ENCODE measurements around the gene NCKAP5L.

NCKAP5L gene

DNA sequence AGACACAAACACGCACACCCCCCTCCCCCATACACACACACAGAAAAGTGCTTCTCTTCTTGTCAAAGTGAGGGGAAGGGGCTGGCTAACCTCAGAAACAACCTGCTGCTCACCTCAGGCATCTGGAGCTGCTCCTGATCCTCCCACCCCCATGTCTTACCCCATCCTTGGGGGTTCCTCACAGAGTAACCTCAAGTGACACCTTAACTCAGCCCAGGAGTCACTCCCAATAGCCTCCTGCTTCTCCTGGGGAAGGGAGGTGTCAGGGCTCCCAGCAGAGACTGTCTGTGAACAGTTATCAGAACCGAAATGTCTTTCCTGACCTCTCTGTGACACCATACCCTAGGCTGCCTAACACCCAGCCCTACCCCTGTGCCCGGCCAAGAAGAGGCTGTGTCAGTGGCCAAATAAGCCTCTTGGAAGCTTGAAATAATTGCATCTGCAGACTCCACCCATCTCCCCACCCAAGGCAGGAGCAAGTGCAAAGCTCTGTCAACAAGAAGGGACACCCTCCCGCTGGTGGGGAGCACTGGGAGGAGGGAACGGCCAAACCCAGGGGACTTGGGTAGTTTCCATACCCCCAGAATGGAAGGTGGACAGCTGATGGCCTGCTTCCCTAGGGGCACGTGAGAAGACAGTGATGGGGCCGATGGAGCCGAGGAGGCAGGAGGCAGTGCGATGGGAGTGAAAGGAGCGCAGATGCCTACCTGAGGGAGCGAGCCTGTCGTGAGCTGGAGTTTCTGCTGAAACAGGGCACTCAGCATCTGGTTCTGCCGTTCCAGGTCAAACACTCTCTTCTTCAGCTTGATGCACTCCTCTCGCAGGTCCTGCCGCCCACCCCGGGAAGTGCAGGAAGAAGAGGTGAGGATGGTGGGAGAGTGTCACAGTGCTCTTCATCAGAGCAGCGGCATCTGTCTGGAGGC is 26.8 kb downstream of the NCKAP5L start:
- no peak overlapping the region for H3K4me3 Mint-ChIP-seq
- H3K9me3 Mint-ChIP-seq: no peaks in the 10 kb centered on the region
- H3K4me1 Mint-ChIP-seq: no peaks in the 10 kb centered on the region
- H3K27ac Mint-ChIP-seq: no peak overlapping the region
- no peaks in the 10 kb centered on the region for H3K27me3 Mint-ChIP-seq
- peaks cover 3% of the 10 kb centered on the region for H3K36me3 Mint-ChIP-seq

DNA sequence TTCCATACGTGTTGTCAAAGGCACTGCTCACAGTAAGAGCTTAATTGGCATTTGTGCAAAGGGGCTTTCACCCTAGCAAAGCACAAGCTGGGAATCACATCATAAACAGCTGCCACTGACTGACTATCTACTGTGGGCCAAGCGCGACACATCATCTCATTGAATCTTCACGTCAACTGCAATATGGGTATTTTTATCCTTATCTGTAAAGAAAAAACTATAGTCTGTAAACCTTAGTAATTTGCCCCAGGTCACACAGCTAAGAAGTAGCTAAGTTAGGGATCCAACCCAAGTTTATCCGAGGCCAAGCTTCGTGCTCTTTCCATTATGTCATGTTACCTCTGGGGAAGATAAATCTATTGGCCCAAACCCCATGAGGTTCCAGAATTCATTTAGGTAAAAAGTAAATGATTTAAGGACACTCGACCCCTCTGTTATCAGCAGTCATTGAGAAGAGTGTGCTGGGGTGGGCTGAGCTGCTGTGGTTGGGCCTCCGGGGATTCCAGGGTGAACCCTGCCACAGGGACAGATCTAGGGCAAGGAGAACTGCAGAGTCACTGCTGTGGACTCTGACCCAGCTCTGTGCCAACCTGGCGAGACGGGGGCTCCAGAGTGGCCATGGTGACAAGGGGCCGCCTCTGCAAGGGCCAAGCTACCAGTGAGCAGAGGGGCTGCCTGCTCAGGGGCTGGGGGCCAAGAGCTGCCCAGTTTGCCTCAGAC is 27.6 kb downstream of the NCKAP5L start:
- no peaks in the 10 kb centered on the region for H3K27me3 Mint-ChIP-seq
- H3K9me3 Mint-ChIP-seq: no peaks in the 10 kb centered on the region
- H3K36me3 Mint-ChIP-seq: peaks cover 3% of the 10 kb centered on the region
- H3K27ac Mint-ChIP-seq: no peak overlapping the region
- H3K4me3 Mint-ChIP-seq: no peak overlapping the region
- H3K4me1 Mint-ChIP-seq: no peaks in the 10 kb centered on the region

DNA sequence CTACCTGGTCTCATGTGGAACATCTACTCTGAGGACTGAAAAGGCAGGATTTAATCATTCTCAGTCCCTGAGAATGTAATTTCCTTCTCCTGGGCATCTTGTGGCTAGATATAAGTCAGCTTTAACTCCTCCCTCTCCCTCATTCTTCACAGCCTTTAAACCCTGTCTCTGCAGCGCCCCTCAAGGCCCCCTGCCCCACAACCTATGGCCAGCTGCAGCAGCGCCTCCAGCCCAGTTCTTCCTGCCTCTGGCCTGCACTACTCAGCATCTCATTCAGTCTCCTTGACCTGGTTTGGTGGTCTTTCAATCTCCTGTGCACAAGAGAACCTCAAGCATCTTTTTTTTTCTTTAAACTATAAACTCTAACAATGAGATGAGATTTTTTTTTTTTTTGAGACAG is 29.3 kb downstream of the NCKAP5L start:
- Mint-ChIP-seq H3K4me3 (no peak overlapping the region), H3K9me3 (no peaks in the 10 kb centered on the region), H3K27ac (no peak overlapping the region), H3K27me3 (no peaks in the 10 kb centered on the region), H3K36me3 (peaks cover 2% of the 10 kb centered on the region), H3K4me1 (no peaks in the 10 kb centered on the region)

DNA sequence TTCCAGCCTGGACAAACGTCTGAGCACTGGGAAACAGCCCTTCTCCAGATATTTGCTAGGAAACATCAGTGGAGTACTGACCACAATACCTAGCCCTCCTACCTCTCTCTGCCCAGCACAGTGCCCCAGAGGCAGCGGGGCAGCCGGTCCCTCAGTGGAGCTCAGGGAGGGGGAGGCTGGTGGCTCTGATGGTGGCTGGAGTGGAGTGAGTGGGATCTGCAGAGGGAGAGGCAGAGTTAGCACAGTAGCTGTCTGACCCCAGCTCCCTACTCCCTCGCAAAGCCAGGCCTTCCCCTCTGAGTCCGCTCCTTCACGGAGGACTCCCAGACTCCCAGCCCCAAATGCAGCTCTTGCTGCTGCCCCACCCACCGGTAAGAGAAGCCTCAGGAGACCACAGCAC is 30.0 kb downstream of the NCKAP5L start:
- Mint-ChIP-seq H3K36me3 (peaks cover 2% of the 10 kb centered on the region), H3K9me3 (no peaks in the 10 kb centered on the region), H3K4me1 (no peaks in the 10 kb centered on the region), H3K27me3 (no peaks in the 10 kb centered on the region), H3K4me3 (no peak overlapping the region), H3K27ac (no peak overlapping the region)

DNA sequence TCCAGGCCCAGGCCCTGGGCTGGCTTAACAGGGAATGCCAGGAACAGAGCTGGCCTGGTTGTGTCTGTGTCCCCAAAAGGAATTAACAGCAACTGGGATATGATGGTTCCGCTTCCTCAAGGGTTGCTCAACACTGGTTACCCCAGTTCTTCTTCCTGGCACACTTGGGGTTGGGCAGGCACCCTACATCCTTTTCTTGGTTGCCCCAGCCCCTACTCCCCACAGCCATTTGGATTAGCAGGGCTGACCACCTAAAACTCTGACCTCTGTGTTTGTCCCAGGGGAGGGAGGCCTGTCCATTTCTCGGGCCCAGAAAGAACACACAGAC is 30.8 kb downstream of the NCKAP5L start:
- no peak overlapping the region for H3K4me3 Mint-ChIP-seq

DNA sequence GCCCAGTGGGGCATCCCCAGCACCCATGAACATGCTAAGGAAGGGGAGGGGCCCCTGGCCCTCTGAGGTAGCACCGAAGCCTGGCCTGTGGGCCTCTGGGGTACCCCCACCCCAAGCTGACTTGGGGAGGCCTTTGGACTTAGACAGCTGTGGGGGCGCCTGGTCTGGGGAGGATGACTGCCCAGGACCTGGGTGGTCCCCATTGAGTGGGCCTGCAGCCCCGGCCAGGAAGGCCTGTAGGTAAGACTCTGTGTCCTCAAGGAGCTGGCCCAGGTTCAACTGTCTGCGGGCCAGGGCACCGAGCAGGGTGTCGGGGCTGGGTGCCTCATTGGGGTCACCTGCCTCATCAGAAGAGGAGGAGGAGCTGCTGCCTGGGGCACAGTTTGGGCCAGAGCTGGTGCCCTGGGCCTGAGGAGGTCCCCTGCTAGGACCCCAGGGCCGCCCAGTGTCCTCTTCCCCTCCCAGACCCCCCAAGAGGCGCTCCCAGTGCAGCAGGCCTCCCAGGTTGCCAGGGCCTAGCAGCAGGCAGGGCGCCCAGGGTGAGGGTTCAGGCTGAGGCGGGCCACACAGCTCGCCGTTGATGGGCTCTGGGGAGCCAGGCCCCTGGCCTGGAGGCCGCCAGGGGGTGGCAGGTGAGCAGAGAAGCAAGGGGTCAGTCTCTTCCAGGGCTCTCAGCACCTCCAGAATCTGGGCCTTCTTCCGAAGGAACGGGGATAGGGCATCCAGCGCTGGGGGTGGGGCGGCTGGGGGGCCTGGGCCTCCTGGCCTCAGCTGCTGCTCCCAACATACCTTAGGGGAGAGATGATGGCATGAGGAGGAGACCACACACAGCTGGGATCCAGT is 31.4 kb downstream of the NCKAP5L start:
- no peaks in the 10 kb centered on the region for H3K27me3 Mint-ChIP-seq
- H3K4me3 Mint-ChIP-seq: no peak overlapping the region
- no peaks in the 10 kb centered on the region for H3K36me3 Mint-ChIP-seq
- no peaks in the 10 kb centered on the region for H3K9me3 Mint-ChIP-seq
- no peaks in the 10 kb centered on the region for H3K4me1 Mint-ChIP-seq
- H3K27ac Mint-ChIP-seq: no peak overlapping the region

More for the DNA sequence above, 30.8 kb downstream of the NCKAP5L start:
- no peaks in the 10 kb centered on the region for H3K9me3 Mint-ChIP-seq
- H3K36me3 Mint-ChIP-seq: no peaks in the 10 kb centered on the region
- no peak overlapping the region for H3K27ac Mint-ChIP-seq
- H3K27me3 Mint-ChIP-seq: no peaks in the 10 kb centered on the region
- no peaks in the 10 kb centered on the region for H3K4me1 Mint-ChIP-seq

DNA sequence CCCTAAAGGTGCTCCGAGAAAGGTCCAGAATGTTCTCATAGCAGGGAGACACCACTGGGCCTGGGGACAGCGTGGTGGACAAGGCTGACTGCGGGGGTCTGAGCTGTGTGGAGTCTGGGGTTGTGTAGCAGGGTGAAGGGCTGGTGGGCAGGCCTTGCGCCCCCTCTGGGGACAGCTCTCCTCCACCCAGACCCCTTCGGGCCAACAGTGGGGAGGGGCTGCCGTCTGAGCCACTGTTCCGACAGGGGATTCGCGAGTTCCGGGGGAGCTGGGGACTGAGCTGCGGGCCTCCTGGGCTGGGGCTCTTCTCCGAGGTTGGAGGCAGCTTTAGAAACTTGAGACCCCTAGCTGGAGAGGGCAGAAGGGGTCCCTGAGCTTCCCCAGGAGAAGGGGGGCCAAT is 32.1 kb downstream of the NCKAP5L start:
- Mint-ChIP-seq H3K4me3 (no peak overlapping the region), H3K9me3 (no peaks in the 10 kb centered on the region), H3K27ac (no peak overlapping the region), H3K36me3 (no peaks in the 10 kb centered on the region), H3K4me1 (no peaks in the 10 kb centered on the region), H3K27me3 (no peaks in the 10 kb centered on the region)

DNA sequence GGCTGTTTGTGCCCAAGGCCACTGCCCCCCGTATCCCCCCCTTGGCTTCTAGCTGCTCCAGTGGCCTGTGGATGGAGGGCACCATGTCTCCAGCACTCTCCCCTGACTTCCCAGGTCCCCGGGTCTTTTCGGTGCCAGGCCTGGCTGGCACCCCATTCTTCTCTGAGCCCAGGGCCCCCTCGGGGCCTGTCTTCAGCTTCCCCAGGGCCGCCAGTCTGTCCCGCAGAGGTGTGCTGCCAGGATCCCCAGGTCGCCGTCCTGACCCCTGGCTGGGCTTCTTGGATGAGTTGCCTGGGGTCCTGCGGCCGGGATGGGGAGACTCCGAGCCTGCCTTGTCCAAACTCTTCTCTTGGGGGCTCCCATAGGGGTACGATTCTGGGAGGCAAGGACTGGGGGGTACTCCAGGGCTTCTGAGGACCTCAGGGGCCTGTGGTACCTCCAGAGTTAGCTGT is 32.5 kb downstream of the NCKAP5L start:
- no peaks in the 10 kb centered on the region for H3K36me3 Mint-ChIP-seq
- no peaks in the 10 kb centered on the region for H3K9me3 Mint-ChIP-seq
- H3K4me1 Mint-ChIP-seq: no peaks in the 10 kb centered on the region
- no peaks in the 10 kb centered on the region for H3K27me3 Mint-ChIP-seq
- H3K4me3 Mint-ChIP-seq: no peak overlapping the region
- no peak overlapping the region for H3K27ac Mint-ChIP-seq

DNA sequence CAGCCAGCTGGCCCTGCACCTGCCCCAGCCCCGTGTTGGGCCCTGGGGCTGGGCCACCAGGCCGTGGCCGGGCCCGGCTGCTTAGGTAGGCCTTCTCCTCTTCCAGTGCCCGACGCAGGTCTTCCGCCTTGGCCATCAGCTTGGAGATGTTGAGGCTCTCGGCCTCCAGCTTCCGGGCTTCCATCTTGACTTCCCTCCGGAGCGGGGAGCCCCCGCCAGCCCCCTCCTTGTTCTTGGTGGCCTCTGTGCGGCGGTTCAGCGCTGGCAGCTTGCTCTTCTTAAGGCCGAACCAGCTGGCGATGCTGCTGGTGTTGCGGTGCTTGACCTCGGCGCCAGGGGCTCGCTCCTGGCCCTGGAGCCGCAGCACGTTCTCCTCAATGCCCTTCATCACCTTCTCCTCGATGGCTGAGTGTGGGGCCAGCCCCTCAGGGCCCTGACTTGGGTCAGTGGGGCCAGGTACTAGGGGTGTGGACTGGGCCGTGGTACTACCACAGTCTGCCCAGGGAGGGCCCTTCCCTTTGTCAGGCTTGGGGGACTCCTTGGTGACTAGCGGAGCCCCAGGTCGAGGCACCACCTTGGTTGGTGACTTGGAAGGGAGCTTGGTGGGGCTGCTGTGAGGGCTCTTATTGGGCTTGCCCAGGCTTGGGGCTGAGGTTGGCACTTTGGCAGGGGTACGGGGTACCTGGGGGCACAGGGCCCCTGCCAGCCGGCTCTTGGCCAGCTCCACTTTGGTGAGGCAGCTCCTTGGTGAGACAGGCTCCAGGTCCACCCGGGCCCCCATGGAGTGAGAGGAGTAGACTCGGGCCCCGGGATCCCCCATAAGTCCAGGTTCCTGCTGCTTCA is 33.2 kb downstream of the NCKAP5L start:
- Mint-ChIP-seq H3K4me1 (no peaks in the 10 kb centered on the region), H3K9me3 (no peaks in the 10 kb centered on the region), H3K27me3 (no peaks in the 10 kb centered on the region), H3K36me3 (no peaks in the 10 kb centered on the region), H3K4me3 (no peak overlapping the region), H3K27ac (no peak overlapping the region)

DNA sequence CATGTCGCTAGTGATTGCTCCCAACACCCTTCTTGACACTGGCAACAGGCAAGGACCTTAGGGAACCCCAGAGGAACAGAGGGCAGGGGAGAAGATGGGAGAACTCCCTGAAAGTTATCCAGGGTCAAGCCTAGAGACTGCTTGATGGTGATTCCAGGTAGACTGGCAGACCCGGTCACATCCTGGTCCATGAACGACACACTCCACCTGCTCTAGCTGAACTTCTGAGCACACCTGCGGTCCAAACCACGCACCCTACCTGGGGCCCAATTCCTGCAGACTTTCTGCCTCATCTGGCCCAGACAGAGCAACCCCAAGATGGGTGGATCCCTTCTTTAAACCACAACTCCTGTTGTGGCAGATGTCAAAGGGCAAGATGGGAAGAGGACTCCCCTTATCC is 34.2 kb downstream of the NCKAP5L start:
- H3K36me3 Mint-ChIP-seq: no peaks in the 10 kb centered on the region
- no peaks in the 10 kb centered on the region for H3K27me3 Mint-ChIP-seq
- no peaks in the 10 kb centered on the region for H3K9me3 Mint-ChIP-seq
- no peaks in the 10 kb centered on the region for H3K4me1 Mint-ChIP-seq
- H3K27ac Mint-ChIP-seq: no peak overlapping the region
- H3K4me3 Mint-ChIP-seq: no peak overlapping the region

DNA sequence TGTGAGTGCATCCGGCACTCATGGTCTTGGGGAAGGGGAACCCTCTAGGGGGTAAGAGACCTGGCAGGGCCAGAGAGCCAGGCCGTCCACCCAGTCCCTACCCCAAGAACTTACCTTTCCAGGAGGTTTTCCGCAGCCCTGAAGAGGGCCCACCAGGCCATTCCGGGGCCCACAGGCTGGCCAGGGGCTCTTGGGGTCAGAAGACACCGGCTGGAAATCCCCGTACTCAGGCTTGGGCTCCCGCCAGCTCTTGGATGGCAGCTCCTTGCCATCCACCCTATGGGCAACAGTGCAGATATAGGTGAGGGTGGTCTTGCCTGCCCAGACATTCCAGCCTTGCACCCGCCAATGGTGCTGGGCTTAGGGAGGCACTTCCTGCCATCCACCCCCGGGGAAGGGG is 34.6 kb downstream of the NCKAP5L start:
- H3K4me1 Mint-ChIP-seq: no peaks in the 10 kb centered on the region
- H3K4me3 Mint-ChIP-seq: no peak overlapping the region
- H3K27ac Mint-ChIP-seq: no peak overlapping the region
- no peaks in the 10 kb centered on the region for H3K9me3 Mint-ChIP-seq
- no peaks in the 10 kb centered on the region for H3K27me3 Mint-ChIP-seq
- H3K36me3 Mint-ChIP-seq: no peaks in the 10 kb centered on the region

DNA sequence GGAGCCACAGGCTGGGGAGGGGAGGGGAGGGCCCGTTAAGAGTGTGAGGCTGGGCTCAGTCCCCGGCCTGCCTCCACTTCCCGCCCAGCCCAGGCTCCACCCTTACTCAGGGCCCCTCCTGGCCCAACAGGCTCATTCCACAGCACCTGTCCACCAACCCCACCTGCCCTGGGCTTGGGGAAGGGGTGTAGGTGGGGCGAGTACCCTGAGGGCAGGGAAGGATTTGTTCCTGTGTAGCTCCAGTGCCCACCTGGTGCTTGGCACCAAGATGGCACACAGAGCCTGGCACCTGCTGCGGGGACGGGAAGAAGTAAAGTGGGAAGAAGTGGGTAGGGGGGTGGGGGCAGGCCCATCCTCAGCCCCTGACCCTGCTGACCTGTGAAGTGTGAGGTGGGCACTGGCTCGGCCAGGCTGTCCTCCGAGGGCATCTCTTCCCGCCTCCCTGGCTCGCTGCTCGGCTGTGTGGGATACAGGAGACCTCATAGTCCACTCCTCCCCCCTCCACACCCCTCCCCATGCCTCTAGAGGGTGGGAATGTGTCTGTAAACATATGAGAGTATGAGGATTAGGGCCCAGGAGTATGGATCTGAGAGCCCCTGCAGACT is 35.1 kb downstream of the NCKAP5L start:
- Mint-ChIP-seq H3K4me3 (no peak overlapping the region), H3K9me3 (no peaks in the 10 kb centered on the region), H3K27me3 (no peaks in the 10 kb centered on the region), H3K27ac (no peak overlapping the region), H3K4me1 (no peaks in the 10 kb centered on the region), H3K36me3 (no peaks in the 10 kb centered on the region)

DNA sequence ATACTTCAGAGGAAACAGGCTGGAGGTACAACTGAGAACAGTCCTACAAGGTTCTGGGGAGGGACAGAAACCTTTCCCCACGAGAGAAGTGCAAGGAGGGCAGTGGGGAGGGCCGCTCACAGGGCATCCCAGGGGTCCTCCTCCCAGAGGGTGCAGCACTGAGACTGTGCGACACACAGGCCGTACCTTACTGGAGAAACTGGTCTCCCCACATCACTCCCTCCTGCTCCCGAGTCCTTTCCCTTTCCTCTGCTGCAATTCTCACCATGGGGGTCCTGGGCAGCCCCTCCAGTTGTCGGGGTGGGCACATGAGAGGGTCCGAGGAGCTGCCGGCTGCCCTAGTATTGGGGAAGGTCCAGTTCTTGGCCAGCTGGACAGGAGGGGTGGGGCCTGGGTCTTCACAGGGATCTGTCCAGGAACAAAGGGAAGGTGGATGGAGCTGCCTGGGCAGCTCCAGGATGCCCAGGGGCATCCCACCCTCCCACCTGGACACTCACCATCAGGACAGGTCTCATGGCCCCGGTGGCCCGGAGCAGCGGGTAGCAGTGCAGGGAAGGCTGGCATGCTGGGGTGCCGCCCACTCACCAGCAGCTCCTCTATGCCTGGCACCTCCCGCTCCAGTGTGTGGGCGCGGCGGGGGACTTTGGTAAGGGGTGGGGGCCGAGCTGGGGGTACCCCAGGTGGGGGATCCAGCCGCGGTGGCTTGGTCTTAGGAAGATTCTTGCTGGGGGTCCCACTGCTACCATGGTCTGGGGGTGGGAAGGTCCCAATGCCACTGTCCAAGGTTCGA is 35.8 kb downstream of the NCKAP5L start:
- H3K4me1 Mint-ChIP-seq: no peaks in the 10 kb centered on the region
- no peaks in the 10 kb centered on the region for H3K27me3 Mint-ChIP-seq
- no peak overlapping the region for H3K4me3 Mint-ChIP-seq
- H3K36me3 Mint-ChIP-seq: peaks cover 4% of the 10 kb centered on the region
- H3K27ac Mint-ChIP-seq: no peak overlapping the region
- H3K9me3 Mint-ChIP-seq: no peaks in the 10 kb centered on the region

DNA sequence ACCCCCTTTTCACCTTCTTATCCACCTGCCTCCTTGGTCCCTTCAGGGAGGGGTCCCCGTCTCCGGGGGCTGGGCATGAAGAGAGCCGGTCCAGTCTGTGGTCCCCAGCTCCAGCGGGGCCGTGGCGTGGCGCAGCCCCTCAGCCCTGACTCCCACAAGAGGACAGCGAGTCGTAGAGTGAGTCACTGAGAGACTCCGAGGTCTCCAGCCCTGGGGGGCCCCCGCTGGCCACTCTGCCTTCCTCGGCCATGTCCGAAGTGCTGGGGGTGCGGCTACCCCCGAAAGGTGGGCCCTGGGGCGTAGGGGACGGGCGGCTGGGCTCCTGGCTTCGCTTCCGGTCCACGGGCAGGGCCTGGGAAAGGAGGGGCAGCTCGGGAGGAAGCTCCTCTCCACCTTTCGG is 36.5 kb downstream of the NCKAP5L start:
- H3K4me1 Mint-ChIP-seq: no peaks in the 10 kb centered on the region
- H3K27me3 Mint-ChIP-seq: no peaks in the 10 kb centered on the region
- no peak overlapping the region for H3K27ac Mint-ChIP-seq
- no peaks in the 10 kb centered on the region for H3K9me3 Mint-ChIP-seq
- peaks cover 4% of the 10 kb centered on the region for H3K36me3 Mint-ChIP-seq
- no peak overlapping the region for H3K4me3 Mint-ChIP-seq

Data from activated naive CD4-positive, alpha-beta T cell treated with anti-CD3 and anti-CD28 coated beads, Interleukin-2, amount 50 U/mL, for 24 hours (primary cell).